HG02623 (cell line): ENCODE measurements around the gene SIVA1.

ENCODE experiments used
- ATAC-seq: cut with Tn5 transposase; IDR thresholded peaks from one replicate; pipeline ENCODE4 v1.9.1; 2021; ENCODE audit warnings: moderate library complexity; ENCODE audit not compliant: unreplicated experiment

Gene SIVA1

GRCh38 chr14:104806625-104807465, 53.9 kb downstream of the SIVA1 start:
- no peak for ATAC-seq

DNA sequence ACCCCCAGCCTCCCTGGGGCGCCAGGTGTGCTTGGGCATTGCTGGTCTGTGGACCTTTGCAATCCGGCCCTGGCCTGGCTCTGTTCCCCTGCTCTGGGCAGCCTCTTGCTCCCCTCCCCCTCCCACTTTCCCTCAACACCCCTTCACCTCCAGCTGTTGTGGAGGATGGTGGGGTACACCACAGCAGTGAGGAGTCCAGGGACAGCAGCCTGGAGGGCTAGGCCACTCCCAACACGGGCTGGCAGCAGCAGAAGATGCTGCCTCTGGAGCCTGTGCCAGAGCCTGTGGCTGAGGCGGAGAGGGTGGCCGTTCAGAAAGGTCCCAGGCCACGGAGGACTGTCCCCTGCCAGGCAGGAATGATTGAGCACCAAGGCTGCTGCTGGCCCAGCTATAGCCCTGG, 55.5 kb downstream of the SIVA1 start:
- no peak for ATAC-seq
